SHP77 (cell line): ENCODE results near the gene AQP5.

Source experiments
- DNase-seq, 2 experiments: peaks; one replicate each; lab custom pipeline; 2025; lab: John Stamatoyannopoulos, UW

Gene AQP5

GRCh38 chr12:49964849-49965624, 3.4 kb downstream of the AQP5 start:
- no peak for DNase-seq

GRCh38 chr12:49965836-49966235, 4.2 kb downstream of the AQP5 start:
- no peak for DNase-seq

- no peak for DNase-seq
These were observed 4.9 kb downstream of the AQP5 start for GRCh38 chr12:49966511-49967041.

- DNase-seq: peak; percentile 68 to 75
These were observed 5.5 kb downstream of the AQP5 start for GRCh38 chr12:49967042-49967776.

- no peak for DNase-seq
These were observed 6.1 kb downstream of the AQP5 start for GRCh38 chr12:49967777-49968250.

- no peak for DNase-seq
These were observed 6.8 kb downstream of the AQP5 start for GRCh38 chr12:49968471-49968870.

GRCh38 chr12:49969027-49969426, 7.4 kb downstream of the AQP5 start:
- DNase-seq: no peak

- DNase-seq: no peak
These were observed 8.2 kb downstream of the AQP5 start for GRCh38 chr12:49969651-49970429.

GRCh38 chr12:49970658-49971057, 9.0 kb downstream of the AQP5 start:
- DNase-seq: no peak

GRCh38 chr12:49971141-49971540, 9.5 kb downstream of the AQP5 start:
- no peak for DNase-seq

- DNase-seq: no peak
These were observed 10.5 kb downstream of the AQP5 start for GRCh38 chr12:49972129-49972528.

- no peak for DNase-seq
These were observed 11.1 kb downstream of the AQP5 start, which contains the start of gene AQP6 for GRCh38 chr12:49972641-49973360. TSS of gene AQP6 (plus strand) at chr12:49972947. CDS start at chr12:49973174, 227 bp downstream.

GRCh38 chr12:49973361-49973830, 11.7 kb downstream of the AQP5 start:
- no peak for DNase-seq

- peak; percentile 48 to 70 for DNase-seq
These were observed 12.6 kb downstream of the AQP5 start for GRCh38 chr12:49974231-49974675.

GRCh38 chr12:49974677-49975317, 13.1 kb downstream of the AQP5 start:
- DNase-seq: no peak

GRCh38 chr12:49975318-49975761, 13.7 kb downstream of the AQP5 start:
- DNase-seq: no peak

- DNase-seq: no peak
These were observed 14.9 kb downstream of the AQP5 start for GRCh38 chr12:49976557-49976956.

GRCh38 chr12:49978125-49978524, 16.5 kb downstream of the AQP5 start:
- no peak for DNase-seq

- no peak for DNase-seq
These were observed 17.4 kb downstream of the AQP5 start for GRCh38 chr12:49979016-49979586.

- no peak for DNase-seq
These were observed 18.1 kb downstream of the AQP5 start for GRCh38 chr12:49979791-49980190.
